Urothelium cell line (cell line): Measurements from ENCODE around the gene MED15.
"Not testable (repeated sequence)": the region's sequence is repeated elsewhere in the genome, so short reads cannot be mapped to it uniquely, and the experiment has no call there.

Source experiments
- DNase-seq: peaks from one replicate; pipeline ENCODE4 v3.0.0; 2011; ENCODE audit warnings: low spot score, mixed read lengths
- FAIRE-seq: peaks from 2 replicates; lab custom pipeline; 2011; peaks lifted over from hg19 to GRCh38; lab: Jason Lieb, UNC

Gene MED15

GRCh38 chr22:20616451-20617043, 109.1 kb downstream of the MED15 start:
- DNase-seq (no peak), FAIRE-seq (peak; percentile 40)

- DNase-seq (no peak), FAIRE-seq (no peak)
Observed at GRCh38 chr22:20618488-20618887, 111.1 kb downstream of the MED15 start.

- no peak for FAIRE-seq
- no peak for DNase-seq
Observed at GRCh38 chr22:20619045-20619892, 111.9 kb downstream of the MED15 start.

- not testable (repeated sequence) for DNase-seq, FAIRE-seq
Observed at GRCh38 chr22:20619893-20620194, 112.4 kb downstream of the MED15 start.

GRCh38 chr22:20621162-20621561, 113.8 kb downstream of the MED15 start:
- FAIRE-seq = no peak
- DNase-seq = no peak

- FAIRE-seq (no peak), DNase-seq (no peak)
Observed at GRCh38 chr22:20622650-20623339, 115.4 kb downstream of the MED15 start.

- DNase-seq (no peak), FAIRE-seq (no peak)
Observed at GRCh38 chr22:20624161-20624616, 116.8 kb downstream of the MED15 start.

GRCh38 chr22:20625270-20625669, 117.9 kb downstream of the MED15 start:
- FAIRE-seq = no peak
- no peak for DNase-seq

GRCh38 chr22:20626811-20627210, 119.4 kb downstream of the MED15 start:
- no peak for FAIRE-seq

GRCh38 chr22:20627432-20627831, 120.0 kb downstream of the MED15 start:
- FAIRE-seq (no peak), DNase-seq (no peak)

More at GRCh38 chr22:20626811-20627210, 119.4 kb downstream of the MED15 start:
- no peak for DNase-seq

- no peak for DNase-seq
- FAIRE-seq = peak; percentile 17
Observed at GRCh38 chr22:20628081-20628939, 120.9 kb downstream of the MED15 start.

- DNase-seq = no peak
- no peak for FAIRE-seq
Observed at GRCh38 chr22:20629401-20629800, 122.0 kb downstream of the MED15 start.

GRCh38 chr22:20630873-20631617, 123.6 kb downstream of the MED15 start:
- no peak for DNase-seq
- peak; percentile 32 for FAIRE-seq

GRCh38 chr22:20632082-20632481, 124.7 kb downstream of the MED15 start:
- DNase-seq (no peak), FAIRE-seq (no peak)

GRCh38 chr22:20632518-20632917, 125.1 kb downstream of the MED15 start:
- DNase-seq = no peak
- FAIRE-seq = no peak

- FAIRE-seq (peak; percentile 61), DNase-seq (no peak)
Observed at GRCh38 chr22:20634560-20635226, 127.3 kb downstream of the MED15 start.

- DNase-seq (no peak), FAIRE-seq (peak; percentile 30)
Observed at GRCh38 chr22:20635227-20635591, 127.8 kb downstream of the MED15 start.

- no peak for DNase-seq
- FAIRE-seq = no peak
Observed at GRCh38 chr22:20636075-20636812, 128.8 kb downstream of the MED15 start.

- no peak for FAIRE-seq
Observed at GRCh38 chr22:20636945-20637344, 129.5 kb downstream of the MED15 start.

More at GRCh38 chr22:20636945-20637344, 129.5 kb downstream of the MED15 start:
- no peak for DNase-seq
